GM18870 (cell line): ENCODE measurements around the gene XYLT1.
"Not testable (repeated sequence)": the region's sequence is repeated elsewhere in the genome, so short reads cannot be mapped to it uniquely, and the experiment has no call there.

ENCODE experiments used
- ATAC-seq: cut with Tn5 transposase; IDR thresholded peaks from one replicate; pipeline ENCODE4 v1.9.1; 2021; ENCODE audit warnings: moderate library complexity; ENCODE audit not compliant: unreplicated experiment

The XYLT1 gene

GRCh38 chr16:17470908-17471718 is at the start of gene XYLT1:
TSS of gene XYLT1 (minus strand) at chr16:17470960. CDS start at chr16:17470796, 164 bp downstream.
- no peak for ATAC-seq

GRCh38 chr16:17520111-17520510 is 49.4 kb upstream of the XYLT1 start:
- ATAC-seq, result no peak

GRCh38 chr16:17519101-17519955 is 48.6 kb upstream of the XYLT1 start:
- ATAC-seq, result no peak

GRCh38 chr16:17518441-17518840 is 47.7 kb upstream of the XYLT1 start:
- ATAC-seq, result no peak

GRCh38 chr16:17515421-17516210 is 44.9 kb upstream of the XYLT1 start:
- ATAC-seq, result no peak

- no peak for ATAC-seq
Observed at GRCh38 chr16:17512636-17513220, 42.0 kb upstream of the XYLT1 start.

- no peak for ATAC-seq
Observed at GRCh38 chr16:17511340-17511739, 40.6 kb upstream of the XYLT1 start.

GRCh38 chr16:17510567-17510966 is 39.8 kb upstream of the XYLT1 start:
- no peak for ATAC-seq

GRCh38 chr16:17509194-17509593 is 38.4 kb upstream of the XYLT1 start:
- no peak for ATAC-seq

- no peak for ATAC-seq
Observed at GRCh38 chr16:17508303-17508702, 37.5 kb upstream of the XYLT1 start.

- ATAC-seq, result not testable (repeated sequence)
Observed at GRCh38 chr16:17507516-17507915, 36.8 kb upstream of the XYLT1 start.

- ATAC-seq, result not testable (repeated sequence)
Observed at GRCh38 chr16:17505828-17506227, 35.1 kb upstream of the XYLT1 start.

- ATAC-seq, result no peak
Observed at GRCh38 chr16:17504050-17504449, 33.3 kb upstream of the XYLT1 start.

- ATAC-seq, result no peak
Observed at GRCh38 chr16:17503331-17503730, 32.6 kb upstream of the XYLT1 start.

- ATAC-seq, result no peak
Observed at GRCh38 chr16:17501321-17501720, 30.6 kb upstream of the XYLT1 start.

- no peak for ATAC-seq
Observed at GRCh38 chr16:17499223-17499902, 28.6 kb upstream of the XYLT1 start.

- no peak for ATAC-seq
Observed at GRCh38 chr16:17497648-17498047, 26.9 kb upstream of the XYLT1 start.

GRCh38 chr16:17496891-17497290 is 26.1 kb upstream of the XYLT1 start:
- ATAC-seq, result no peak

- no peak for ATAC-seq
Observed at GRCh38 chr16:17493012-17493411, 22.3 kb upstream of the XYLT1 start.

- no peak for ATAC-seq
Observed at GRCh38 chr16:17491140-17491662, 20.4 kb upstream of the XYLT1 start.
